HG03097 (cell line): ENCODE results near the gene CABP7.

Source experiments
- ATAC-seq: cut with Tn5 transposase; IDR thresholded peaks from one replicate; pipeline ENCODE4 v1.9.1; 2021; ENCODE audit not compliant: unreplicated experiment, low FRiP score

Gene CABP7

DNA sequence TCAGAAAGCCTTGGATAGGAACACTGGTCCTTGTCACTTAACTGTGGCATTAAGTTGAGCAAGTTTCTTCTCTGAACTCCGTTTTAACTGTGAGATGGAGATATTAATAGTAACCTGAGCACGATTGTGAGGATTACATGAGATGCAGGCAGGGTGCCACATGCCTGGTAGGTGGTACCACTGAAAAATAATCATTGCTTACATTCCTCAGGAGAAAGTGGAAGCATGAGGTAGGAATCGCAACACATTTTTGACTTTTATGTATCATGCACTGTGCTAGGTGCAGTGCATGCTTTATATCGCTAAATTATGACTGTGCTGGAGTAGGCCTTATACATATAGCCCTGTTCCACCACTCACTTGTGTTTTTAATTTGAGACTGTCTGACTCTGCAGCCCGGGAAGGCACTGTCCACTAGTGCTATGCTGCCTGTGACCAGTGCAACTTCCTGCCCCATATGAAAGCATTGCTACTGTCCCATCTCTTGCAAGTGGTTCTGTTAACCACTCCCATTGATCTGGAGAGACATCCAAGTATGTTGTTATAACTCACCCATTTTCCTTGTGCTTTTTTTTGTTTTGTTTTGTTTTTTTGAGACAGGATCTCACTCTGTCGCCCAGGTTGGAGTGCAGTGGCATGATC lies 48.4 kb downstream of the CABP7 start:
- ATAC-seq, result no peak

- no peak for ATAC-seq
These were observed 50.0 kb downstream of the CABP7 start for GRCh38 chr22:29769723-29770321.

DNA sequence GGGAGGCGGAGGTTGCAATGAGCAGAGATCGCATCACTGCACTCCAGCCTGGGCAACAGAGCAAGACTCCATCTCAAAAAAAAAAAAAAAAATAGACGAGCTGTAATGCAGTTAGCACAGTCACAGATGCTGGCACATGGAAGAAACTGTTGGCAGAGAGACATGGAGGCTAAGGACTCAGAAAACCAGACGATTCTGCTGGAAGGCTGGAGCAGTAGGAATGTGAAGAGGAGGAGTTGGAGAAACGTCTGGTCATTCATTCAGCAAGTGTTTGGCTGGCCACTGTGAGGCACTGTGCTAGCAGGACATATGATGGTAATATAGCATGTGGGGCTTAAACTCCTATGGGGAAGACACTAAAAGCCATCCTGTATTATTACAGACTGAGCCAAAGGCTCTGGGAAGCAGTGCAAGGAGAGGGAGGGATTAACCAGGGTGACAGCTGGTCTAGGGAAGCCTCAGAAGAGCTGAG lies 52.4 kb downstream of the CABP7 start:
- no peak for ATAC-seq

- no peak for ATAC-seq
These were observed 53.4 kb downstream of the CABP7 start for GRCh38 chr22:29773233-29773632.

- no peak for ATAC-seq
These were observed 60.4 kb downstream of the CABP7 start for GRCh38 chr22:29780220-29780619.

DNA sequence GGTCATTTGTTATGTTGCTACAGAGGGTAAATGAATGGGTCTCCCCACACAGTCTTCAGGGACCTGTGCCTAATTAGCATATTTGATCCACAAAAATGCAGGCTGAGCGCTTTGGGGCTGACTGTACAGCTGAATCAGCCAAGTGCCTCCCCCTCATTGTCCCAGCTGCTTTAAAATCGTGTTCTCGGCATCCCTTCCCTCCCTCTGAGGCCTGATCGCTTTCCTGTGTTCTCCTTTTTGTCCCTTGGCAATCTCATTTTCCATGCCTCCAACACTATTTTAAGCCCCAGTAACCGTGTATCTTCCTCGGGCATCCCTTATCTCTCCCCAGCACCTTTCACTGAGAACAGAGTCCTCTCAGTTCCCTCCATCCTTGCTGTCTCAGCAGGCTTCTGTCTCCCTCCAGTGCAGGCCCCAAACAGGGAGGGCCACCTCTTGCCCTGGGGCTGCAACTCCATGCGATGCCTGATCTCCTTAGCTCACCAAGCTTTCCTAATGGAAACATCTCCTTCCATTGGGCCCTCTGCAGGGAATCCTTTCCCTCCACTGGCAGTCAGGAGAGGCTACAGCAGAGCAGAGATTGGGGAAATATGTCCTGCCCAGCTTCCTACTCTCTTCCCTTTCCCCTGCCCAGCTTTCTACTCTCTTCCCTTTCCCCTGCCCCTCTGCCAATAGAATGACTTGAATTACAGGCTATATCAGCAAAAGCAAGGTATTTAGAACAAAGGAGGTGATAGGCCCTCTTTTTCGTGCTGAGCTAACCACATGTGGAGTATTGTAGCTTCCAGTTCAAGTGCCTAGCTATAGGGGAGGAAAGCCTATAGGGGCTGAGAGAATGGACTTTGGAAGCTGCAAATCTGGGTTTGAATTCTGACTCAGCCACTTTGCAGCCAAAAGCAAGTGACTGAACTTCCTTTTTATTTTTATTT lies 61.2 kb downstream of the CABP7 start:
- no peak for ATAC-seq
